ENCODE results near the gene SUMO3.

DNA sequence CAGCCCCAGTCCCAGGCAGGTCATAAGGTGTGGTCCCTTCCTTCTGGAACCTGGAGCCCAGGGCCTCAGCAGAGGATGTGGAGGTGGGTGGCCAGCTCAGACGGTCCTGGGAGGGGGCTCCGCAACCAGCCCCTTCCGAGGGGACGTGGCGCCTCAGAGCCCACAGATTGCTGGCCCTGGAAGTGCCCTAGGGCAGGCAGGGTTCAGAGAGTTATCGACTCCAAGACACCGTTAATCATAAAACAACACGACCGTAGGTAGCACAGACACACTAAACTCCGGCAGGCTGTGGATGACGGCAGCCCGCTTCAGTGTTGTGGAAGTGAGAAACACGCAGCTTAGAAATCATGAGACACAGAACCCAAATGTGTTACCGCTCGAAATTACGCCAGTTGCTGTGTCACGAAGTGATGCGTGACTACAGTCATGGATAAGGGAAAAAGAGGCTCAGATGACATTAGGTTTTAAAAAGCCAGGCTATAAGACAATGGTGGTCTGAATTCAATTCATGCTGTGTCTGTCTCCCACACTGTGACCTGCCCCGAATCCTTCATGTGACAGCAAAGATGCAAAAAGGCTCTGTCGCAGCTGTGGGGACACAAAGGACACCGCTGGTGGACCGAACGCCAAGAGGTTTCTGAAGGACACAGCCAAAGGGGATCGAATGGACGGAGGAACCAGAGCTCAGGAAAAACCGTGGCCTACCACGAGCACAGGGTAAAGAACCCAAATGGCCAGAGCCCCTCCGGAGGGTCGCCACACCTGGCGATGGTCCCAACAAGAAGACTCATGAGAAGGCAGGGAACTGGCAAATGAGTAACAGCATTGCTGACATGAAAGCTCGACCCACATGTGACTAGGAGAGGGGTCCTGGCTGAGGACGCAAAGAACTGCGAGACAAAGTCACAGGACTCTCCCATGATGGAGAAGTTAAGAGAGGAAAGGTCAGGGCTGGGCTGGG lies 1.7 kb upstream of the SUMO3 start:
- TF ChIP-seq, protein P1, sequence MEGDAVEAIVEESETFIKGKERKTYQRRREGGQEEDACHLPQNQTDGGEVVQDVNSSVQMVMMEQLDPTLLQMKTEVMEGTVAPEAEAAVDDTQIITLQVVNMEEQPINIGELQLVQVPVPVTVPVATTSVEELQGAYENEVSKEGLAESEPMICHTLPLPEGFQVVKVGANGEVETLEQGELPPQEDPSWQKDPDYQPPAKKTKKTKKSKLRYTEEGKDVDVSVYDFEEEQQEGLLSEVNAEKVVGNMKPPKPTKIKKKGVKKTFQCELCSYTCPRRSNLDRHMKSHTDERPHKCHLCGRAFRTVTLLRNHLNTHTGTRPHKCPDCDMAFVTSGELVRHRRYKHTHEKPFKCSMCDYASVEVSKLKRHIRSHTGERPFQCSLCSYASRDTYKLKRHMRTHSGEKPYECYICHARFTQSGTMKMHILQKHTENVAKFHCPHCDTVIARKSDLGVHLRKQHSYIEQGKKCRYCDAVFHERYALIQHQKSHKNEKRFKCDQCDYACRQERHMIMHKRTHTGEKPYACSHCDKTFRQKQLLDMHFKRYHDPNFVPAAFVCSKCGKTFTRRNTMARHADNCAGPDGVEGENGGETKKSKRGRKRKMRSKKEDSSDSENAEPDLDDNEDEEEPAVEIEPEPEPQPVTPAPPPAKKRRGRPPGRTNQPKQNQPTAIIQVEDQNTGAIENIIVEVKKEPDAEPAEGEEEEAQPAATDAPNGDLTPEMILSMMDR (conservative IDR thresholded peaks at IDR 0.05; ENCODE audit: low read depth in 2 of 2), result no peak
- no peak for TF ChIP-seq EZH2phosphoT487 (IDR thresholded peaks at IDR 0.05; ENCODE audit: unreplicated experiment)
- no peak for TF ChIP-seq POLR2AphosphoS5 (IDR thresholded peaks at IDR 0.05; ENCODE audit: low read depth)
- no peak for TF ChIP-seq CREB1 (CRISPR knock-in tag; IDR thresholded peaks at IDR 0.05; ENCODE audit: low read depth)
- TF ChIP-seq, protein P2, sequence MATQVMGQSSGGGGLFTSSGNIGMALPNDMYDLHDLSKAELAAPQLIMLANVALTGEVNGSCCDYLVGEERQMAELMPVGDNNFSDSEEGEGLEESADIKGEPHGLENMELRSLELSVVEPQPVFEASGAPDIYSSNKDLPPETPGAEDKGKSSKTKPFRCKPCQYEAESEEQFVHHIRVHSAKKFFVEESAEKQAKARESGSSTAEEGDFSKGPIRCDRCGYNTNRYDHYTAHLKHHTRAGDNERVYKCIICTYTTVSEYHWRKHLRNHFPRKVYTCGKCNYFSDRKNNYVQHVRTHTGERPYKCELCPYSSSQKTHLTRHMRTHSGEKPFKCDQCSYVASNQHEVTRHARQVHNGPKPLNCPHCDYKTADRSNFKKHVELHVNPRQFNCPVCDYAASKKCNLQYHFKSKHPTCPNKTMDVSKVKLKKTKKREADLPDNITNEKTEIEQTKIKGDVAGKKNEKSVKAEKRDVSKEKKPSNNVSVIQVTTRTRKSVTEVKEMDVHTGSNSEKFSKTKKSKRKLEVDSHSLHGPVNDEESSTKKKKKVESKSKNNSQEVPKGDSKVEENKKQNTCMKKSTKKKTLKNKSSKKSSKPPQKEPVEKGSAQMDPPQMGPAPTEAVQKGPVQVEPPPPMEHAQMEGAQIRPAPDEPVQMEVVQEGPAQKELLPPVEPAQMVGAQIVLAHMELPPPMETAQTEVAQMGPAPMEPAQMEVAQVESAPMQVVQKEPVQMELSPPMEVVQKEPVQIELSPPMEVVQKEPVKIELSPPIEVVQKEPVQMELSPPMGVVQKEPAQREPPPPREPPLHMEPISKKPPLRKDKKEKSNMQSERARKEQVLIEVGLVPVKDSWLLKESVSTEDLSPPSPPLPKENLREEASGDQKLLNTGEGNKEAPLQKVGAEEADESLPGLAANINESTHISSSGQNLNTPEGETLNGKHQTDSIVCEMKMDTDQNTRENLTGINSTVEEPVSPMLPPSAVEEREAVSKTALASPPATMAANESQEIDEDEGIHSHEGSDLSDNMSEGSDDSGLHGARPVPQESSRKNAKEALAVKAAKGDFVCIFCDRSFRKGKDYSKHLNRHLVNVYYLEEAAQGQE (IDR thresholded peaks at IDR 0.05; ENCODE audit: unreplicated experiment), result no peak
- TF ChIP-seq EZH2 (IDR thresholded peaks at IDR 0.05; ENCODE audit: low read depth, unreplicated experiment), result no peak
- TF ChIP-seq JUNB (IDR thresholded peaks at IDR 0.05; ENCODE audit: unreplicated experiment), result no peak
